Epidermal melanocyte (primary cell): Measurements from ENCODE around the gene TOM1L2.
"Not testable (repeated sequence)": the region's sequence is repeated elsewhere in the genome, so short reads cannot be mapped to it uniquely, and the experiment has no call there.

ENCODE experiments used
- DNase-seq: peaks from one replicate; pipeline ENCODE4 v3.0.0; 2011; ENCODE audit warnings: low spot score; ENCODE audit not compliant: insufficient read length

Gene TOM1L2

GRCh38 chr17:17924857-17925250, 47.3 kb downstream of the TOM1L2 start:
- DNase-seq, result no peak

- DNase-seq, result no peak
Observed at GRCh38 chr17:17924131-17924856, 47.9 kb downstream of the TOM1L2 start.

DNA sequence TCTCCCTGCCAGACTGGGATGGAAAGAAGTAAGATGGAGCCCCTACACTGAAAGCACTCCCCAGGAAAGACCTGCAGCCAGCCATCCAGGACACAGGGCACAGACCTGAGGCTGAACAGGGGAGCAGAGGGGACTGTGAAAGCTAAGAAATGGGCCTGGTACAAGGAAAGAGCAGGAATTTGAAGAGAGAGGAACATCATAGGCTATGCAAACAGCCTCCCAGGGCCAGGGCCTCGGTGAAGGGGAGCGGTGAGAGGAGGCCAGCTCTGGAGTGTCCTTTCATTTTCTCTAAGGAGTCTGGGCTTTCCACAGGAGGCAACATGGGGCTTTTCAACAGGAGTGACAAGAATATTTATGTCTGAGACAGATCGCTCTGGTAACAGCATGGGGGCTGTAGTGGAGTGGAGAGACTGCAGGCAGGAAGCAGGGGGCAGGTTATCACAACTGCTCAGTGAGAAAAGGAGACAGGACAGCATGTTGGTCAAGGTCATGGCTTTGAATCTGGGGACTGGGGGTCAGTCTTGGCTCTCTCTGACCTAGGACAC, 50.1 kb downstream of the TOM1L2 start:
- DNase-seq, result no peak

DNA sequence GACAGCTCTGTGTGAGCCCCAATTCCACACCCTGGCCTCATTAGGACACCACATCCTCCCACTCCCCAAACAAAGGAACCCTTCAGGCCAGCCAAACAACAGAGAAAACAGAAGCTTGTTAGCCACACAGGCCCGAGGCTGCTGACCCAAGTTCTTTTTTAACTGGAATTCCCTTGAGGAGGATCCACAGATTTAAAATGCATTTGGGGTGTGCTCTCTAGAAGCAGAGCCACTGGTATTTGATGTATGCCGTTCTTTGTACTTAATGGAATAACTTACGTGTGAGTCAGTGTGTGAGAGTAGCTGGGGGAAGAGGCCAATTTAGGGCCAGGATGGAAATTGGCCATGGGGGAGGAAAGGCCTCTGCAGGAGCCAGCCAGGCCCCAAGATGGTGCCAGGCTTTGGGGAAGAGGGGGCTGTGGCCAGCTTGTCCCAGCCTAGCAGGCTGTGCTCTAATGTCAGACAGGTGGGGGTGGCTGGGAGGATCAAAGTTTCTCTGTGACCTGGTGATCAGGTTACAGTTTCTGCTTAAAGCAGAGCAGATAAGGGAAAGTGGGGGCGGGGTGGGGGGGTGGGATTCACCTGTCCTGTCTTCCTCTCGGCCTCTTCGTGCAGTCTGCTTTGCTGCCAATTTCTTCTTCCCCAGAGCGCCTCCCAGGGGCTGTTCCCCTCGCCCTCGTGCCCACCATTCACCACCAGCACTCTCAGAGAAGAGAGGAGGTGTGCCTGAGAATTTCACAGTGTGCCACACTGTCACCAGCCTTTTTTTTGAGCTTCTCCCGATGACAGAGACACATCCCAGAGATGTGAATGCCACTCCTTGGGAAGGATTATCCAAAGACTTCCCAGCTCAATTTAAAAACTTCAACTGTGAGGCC, 50.8 kb downstream of the TOM1L2 start:
- peak; percentile 82 for DNase-seq

DNA sequence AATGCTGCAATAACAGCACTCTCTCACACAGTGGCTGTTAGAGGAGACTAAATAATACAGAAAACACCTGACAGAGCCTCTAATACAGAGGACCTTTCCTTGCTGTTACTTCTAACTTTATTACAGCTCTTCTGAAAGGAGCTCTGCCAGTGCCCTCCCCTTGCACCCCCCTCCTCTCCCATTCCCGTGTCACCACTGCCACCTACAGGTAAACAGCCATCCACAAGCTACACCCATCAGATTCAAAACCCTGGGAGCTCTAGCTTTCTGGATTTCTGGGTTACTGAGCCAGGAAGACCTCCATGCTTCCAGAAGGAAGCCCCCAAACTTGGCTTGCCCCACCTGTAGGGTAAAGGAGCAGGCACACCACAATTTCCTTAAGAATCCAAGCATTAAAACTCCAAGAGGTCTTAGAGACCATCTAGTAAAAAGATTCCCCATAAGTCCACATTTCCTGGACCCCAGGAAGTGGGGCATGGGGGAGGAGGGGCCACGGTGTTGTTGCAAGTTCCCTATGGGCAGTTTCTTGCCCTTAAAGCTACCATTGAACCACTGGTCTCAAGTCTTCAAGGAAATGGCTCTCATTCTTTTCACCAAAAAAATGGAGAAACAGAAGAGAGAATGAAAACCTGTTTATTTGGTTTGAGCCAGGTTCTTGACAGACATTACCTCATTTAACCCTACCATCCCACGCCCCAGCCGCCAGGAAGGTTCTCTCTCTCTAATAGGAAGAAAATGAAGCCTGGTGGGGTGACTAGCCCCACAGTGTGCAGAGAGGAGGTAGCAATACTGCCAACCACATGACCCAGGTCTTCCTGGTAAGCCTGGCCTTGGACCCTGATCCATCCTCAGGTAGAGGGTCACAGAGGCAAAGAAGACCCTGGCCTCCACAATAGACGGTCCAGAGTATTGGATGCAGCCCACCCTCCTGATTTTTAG, 52.8 kb downstream of the TOM1L2 start:
- peak; percentile 77 for DNase-seq

DNA sequence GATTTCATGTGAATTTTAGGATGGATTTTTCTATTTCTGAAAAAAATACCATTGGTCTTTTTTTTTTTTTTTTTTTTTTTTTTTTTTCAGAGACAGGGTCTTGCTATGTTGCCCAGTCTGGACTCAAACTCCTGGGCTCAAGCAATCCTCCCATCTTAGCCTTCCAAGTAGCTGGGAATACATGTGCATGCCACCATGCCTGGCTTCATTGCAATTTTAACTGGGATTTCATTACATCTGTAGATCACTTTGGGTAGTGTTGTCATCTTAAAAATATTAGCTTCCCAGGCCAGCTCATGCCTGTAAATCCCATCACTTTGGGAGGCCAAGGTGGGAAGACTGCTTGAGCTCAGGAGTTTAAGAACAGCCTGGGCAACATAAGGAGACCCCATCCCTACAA, 54.8 kb downstream of the TOM1L2 start:
- no peak for DNase-seq

- no peak for DNase-seq
Observed at GRCh38 chr17:17915183-17915582, 57.0 kb downstream of the TOM1L2 start.

GRCh38 chr17:17913695-17914332, 58.4 kb downstream of the TOM1L2 start:
- peak; percentile 71 for DNase-seq

DNA sequence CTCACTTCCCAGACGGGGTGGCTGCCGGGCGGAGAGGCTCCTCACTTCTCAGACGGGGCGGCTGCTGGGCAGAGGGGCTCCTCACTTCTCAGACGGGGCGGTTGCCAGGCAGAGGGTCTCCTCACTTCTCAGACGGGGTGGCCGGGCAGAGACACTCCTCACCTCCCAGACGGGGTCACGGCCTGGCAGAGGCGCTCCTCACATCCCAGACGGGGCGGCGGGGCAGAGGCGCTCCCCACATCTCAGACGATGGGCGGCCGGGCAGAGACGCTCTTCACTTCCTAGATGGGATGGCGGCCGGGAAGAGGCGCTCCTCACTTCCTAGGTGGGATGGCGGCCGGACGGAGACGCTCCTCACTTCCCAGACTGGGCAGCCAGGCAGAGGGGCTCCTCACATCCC, 59.9 kb downstream of the TOM1L2 start:
- DNase-seq, result not testable (repeated sequence)

DNA sequence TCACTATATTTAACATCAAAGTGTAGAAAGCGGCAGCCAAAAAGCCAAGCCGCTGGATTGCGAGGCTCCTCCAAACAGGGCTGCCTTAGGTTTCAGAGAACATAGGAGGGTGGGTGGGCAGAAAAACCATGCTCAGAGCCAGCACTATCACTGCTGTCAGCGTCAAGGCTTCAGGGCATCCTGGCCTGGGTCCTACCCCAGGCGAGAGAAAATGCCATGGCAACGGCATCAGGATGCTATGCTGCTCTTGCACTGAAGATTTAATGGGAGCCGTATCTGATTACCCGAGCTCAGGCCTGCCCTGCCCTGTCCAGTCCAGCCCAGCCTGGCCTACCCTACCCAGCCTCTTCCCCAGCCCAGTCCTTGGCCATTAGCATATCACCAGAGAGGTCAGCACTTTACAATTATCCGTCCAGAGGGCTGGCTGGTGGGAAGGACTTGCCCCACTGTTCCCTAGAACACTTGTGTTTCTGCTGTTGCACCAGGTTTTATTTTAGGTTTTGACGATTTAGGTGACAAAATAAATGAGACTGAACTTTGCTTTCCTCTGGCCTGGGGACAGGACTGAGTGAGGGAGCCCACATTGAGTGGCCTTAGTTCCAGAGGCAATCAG, 61.1 kb downstream of the TOM1L2 start:
- DNase-seq, result no peak

GRCh38 chr17:17910060-17910459, 62.1 kb downstream of the TOM1L2 start:
- no peak for DNase-seq

- DNase-seq, result no peak
Observed at GRCh38 chr17:17909078-17909477, 63.1 kb downstream of the TOM1L2 start.

DNA sequence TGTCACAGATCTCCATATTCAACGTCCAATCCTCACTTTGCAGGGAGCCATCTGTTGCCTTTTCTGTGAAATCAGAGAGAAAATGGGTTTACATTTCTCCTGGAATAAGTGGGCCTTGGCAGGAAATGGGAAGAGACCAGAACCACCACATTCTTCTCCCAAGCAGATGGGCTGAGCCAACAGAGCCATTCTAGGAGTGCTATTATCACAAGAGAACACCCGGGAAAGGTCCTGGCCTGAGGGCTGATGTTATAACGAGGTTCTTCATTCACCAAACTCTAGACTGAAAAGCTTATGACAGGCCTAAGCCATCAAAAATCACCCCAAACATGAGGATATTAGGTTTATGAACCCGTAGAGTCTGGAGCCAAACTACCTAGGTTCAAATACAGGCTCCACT, 64.7 kb downstream of the TOM1L2 start:
- DNase-seq, result no peak

- no peak for DNase-seq
Observed at GRCh38 chr17:17906418-17907215, 65.6 kb downstream of the TOM1L2 start.

DNA sequence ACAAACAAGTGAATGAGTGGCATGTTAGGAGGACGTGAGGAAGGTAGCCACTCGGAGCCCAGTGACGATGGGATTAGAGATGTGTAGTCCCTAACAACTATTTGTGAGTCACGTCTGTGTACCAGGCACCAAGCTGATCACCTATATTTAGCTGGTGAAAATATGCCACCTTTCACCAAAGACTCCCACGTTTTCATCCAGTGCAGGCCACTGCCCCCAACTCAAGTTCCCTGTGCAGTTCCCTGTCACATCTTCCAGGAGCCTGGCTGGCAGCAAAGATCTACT, 67.2 kb downstream of the TOM1L2 start:
- no peak for DNase-seq

- DNase-seq, result no peak
Observed at GRCh38 chr17:17904166-17905035, 67.8 kb downstream of the TOM1L2 start.

DNA sequence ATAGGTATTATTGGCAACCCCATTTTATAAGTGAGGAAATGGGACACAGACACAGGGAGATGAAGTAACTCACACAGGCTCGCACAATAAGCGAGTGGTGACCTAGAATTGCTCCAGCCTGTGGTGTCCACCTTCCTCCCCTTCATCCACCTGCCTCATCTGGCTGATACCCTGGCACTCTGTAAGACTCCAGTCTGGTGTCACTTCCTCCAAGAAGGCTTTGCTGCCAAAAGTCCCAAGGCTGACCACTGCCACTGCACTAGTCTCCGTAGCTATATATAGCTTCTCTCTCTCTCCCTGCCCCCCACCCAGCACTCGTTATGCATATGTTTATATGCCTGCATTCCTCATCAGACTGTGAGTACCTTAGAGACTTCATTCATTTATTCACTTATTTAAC, 69.3 kb downstream of the TOM1L2 start:
- no peak for DNase-seq

DNA sequence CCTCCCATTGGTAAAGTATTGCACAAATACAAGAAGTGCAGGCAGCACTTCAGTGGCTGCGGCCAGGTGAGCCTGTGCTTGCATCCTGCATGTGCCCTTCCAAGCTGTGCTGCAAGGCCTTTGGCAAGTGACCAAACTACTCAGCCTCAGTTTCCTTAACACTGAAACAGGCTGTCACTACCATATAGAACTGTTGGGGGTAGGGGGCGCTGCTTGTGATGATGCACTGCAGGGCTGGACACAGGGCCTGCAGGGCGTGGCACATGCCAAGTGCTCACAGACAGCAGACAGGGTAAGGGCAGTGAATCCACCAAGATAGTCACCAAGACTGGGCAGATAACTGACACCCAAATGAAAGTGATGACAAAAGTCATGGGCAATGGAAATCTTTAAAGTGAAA, 69.8 kb downstream of the TOM1L2 start:
- peak; percentile 4 for DNase-seq
